HG03571 (cell line): ENCODE measurements around the gene BACH2.
"Not testable (repeated sequence)": the region's sequence is repeated elsewhere in the genome, so short reads cannot be mapped to it uniquely, and the experiment has no call there.

Experiments
- ATAC-seq: cut with Tn5 transposase; IDR thresholded peaks from one replicate; pipeline ENCODE4 v1.9.1; 2021; ENCODE audit not compliant: unreplicated experiment

The BACH2 gene

GRCh38 chr6:90076511-90077415, 219.9 kb downstream of the BACH2 start:
- ATAC-seq, result no peak

GRCh38 chr6:90074161-90074850, 222.3 kb downstream of the BACH2 start:
- no peak for ATAC-seq

- no peak for ATAC-seq
These were observed 223.6 kb downstream of the BACH2 start for GRCh38 chr6:90072935-90073464.

- ATAC-seq, result no peak
These were observed 224.1 kb downstream of the BACH2 start for GRCh38 chr6:90072501-90072900.

- no peak for ATAC-seq
These were observed 227.7 kb downstream of the BACH2 start for GRCh38 chr6:90068703-90069523.

- ATAC-seq, result no peak
These were observed 228.4 kb downstream of the BACH2 start for GRCh38 chr6:90068264-90068663.

- no peak for ATAC-seq
These were observed 229.9 kb downstream of the BACH2 start for GRCh38 chr6:90066697-90067096.

- ATAC-seq, result no peak
These were observed 231.5 kb downstream of the BACH2 start for GRCh38 chr6:90065173-90065572.

- no peak for ATAC-seq
These were observed 234.0 kb downstream of the BACH2 start for GRCh38 chr6:90062667-90063066.

- ATAC-seq, result no peak
These were observed 234.6 kb downstream of the BACH2 start for GRCh38 chr6:90062051-90062450.

- not testable (repeated sequence) for ATAC-seq
These were observed 237.5 kb downstream of the BACH2 start for GRCh38 chr6:90059178-90059577.

GRCh38 chr6:90055924-90056323, 240.7 kb downstream of the BACH2 start:
- not testable (repeated sequence) for ATAC-seq

- not testable (repeated sequence) for ATAC-seq
These were observed 242.4 kb downstream of the BACH2 start for GRCh38 chr6:90054193-90054592.

- no peak for ATAC-seq
These were observed 243.0 kb downstream of the BACH2 start for GRCh38 chr6:90053614-90054013.

- ATAC-seq, result no peak
These were observed 247.3 kb downstream of the BACH2 start for GRCh38 chr6:90049295-90049694.

- ATAC-seq, result no peak
These were observed 248.3 kb downstream of the BACH2 start for GRCh38 chr6:90048206-90048967.

GRCh38 chr6:90045535-90045934, 251.1 kb downstream of the BACH2 start:
- ATAC-seq, result no peak

- no peak for ATAC-seq
These were observed 251.7 kb downstream of the BACH2 start for GRCh38 chr6:90044833-90045381.

- no peak for ATAC-seq
These were observed 252.3 kb downstream of the BACH2 start for GRCh38 chr6:90044182-90044832.
